SK-N-SH treated with all-trans-retinoic acid at 6 μM for 48 hours (cell line): Measurements from ENCODE around the gene SMIM5.
A peak's percentile ranks its signal among the peaks of the same experiment; 100 is the strongest.

Experiments
- ATAC-seq: fragments of 200-7000 bp; cut with Tn5 transposase; 3 replicates; pipeline ENCODE4 v1.9.1; 2020; ENCODE audit warnings: mild to moderate bottlenecking, moderate library complexity
- ARNTL ChIP-seq: fragments of 450-650 bp; formaldehyde crosslinking; IDR thresholded peaks from 2 replicates; pipeline ENCODE4 v1.5.0; 2020; ENCODE audit warnings: low read depth, mild to moderate bottlenecking, moderate library complexity, borderline replicate concordance
- CSDC2 ChIP-seq: fragments of 250-450 bp; sonication (Bioruptor Pico); IDR thresholded peaks from 2 replicates; pipeline ENCODE4 v1.5.0; 2020; ENCODE audit warnings: mild to moderate bottlenecking, moderate library complexity
- CSRNP3 ChIP-seq: fragments of 250-450 bp; sonication (Bioruptor Pico); IDR thresholded peaks from 2 replicates; pipeline ENCODE4 v1.5.1; 2021; ENCODE audit warnings: mild to moderate bottlenecking, moderate library complexity
- GLIS3 ChIP-seq: fragments of 250-450 bp; sonication (Bioruptor Pico); IDR thresholded peaks from 2 replicates; pipeline ENCODE4 v1.5.0; 2020; ENCODE audit warnings: mild to moderate bottlenecking, moderate library complexity
- ISL1 ChIP-seq: fragments of 250-450 bp; sonication (Bioruptor Pico); IDR thresholded peaks from 2 replicates; pipeline ENCODE4 v2.1.2; 2022; ENCODE audit warnings: mild to moderate bottlenecking, moderate library complexity
- OSR1 ChIP-seq: fragments of 250-450 bp; sonication (Bioruptor Pico); IDR thresholded peaks from 2 replicates; pipeline ENCODE4 v1.8.0; 2022; ENCODE audit warnings: moderate library complexity, mild to moderate bottlenecking, inconsistent platforms
- PATZ1 ChIP-seq: fragments of 250-450 bp; sonication (Bioruptor Pico); IDR thresholded peaks from 2 replicates; pipeline ENCODE4 v1.8.0; 2020; ENCODE audit warnings: mild to moderate bottlenecking, moderate library complexity, borderline replicate concordance
- POU6F1 ChIP-seq: fragments of 250-450 bp; sonication (Bioruptor Pico); IDR thresholded peaks from 2 replicates; pipeline ENCODE4 v1.8.0; 2021; ENCODE audit warnings: low read depth, mild to moderate bottlenecking, moderate library complexity, borderline replicate concordance
- PPARA ChIP-seq: fragments of 250-450 bp; sonication (Bioruptor Pico); IDR thresholded peaks from 2 replicates; pipeline ENCODE4 v1.5.0; 2020; ENCODE audit warnings: mild to moderate bottlenecking, borderline replicate concordance
- SNAI2 ChIP-seq: fragments of 250-450 bp; sonication (Bioruptor Pico); IDR thresholded peaks from 2 replicates; pipeline ENCODE4 v1.5.0; 2020; ENCODE audit warnings: mild to moderate bottlenecking, moderate library complexity
- TCF4 ChIP-seq: fragments of 250-450 bp; sonication (Bioruptor Pico); IDR thresholded peaks from 2 replicates; pipeline ENCODE4 v1.8.0; 2021; ENCODE audit warnings: mild to moderate bottlenecking, moderate library complexity, borderline replicate concordance
- TOX ChIP-seq: fragments of 250-450 bp; sonication (Bioruptor Pico); IDR thresholded peaks from 2 replicates; pipeline ENCODE4 v1.8.0; 2021; ENCODE audit warnings: mild to moderate bottlenecking, moderate library complexity, borderline replicate concordance
- ZFP3 ChIP-seq: fragments of 250-450 bp; sonication (Bioruptor Pico); IDR thresholded peaks from 2 replicates; pipeline ENCODE4 v1.5.0; 2020; ENCODE audit warnings: mild to moderate bottlenecking, moderate library complexity
- ZFP30 ChIP-seq: fragments of 450-650 bp; formaldehyde crosslinking; IDR thresholded peaks from 2 replicates; pipeline ENCODE4 v1.5.0; 2022; ENCODE audit warnings: mild to moderate bottlenecking, moderate library complexity
- ZNF565 ChIP-seq: fragments of 450-650 bp; formaldehyde crosslinking; conservative IDR thresholded peaks from 2 replicates; pipeline ENCODE4 v1.5.0; 2020; ENCODE audit warnings: low read depth, mild to moderate bottlenecking, moderate library complexity
- ZNF70 ChIP-seq: fragments of 450-650 bp; formaldehyde crosslinking; IDR thresholded peaks from 2 replicates; pipeline ENCODE4 v1.5.0; 2020; ENCODE audit warnings: mild to moderate bottlenecking, moderate library complexity
- ZNF8 ChIP-seq: fragments of 450-650 bp; formaldehyde crosslinking; IDR thresholded peaks from 2 replicates; pipeline ENCODE4 v1.5.0; 2020; ENCODE audit warnings: mild to moderate bottlenecking, moderate library complexity
- TF ChIP-seq, protein P1 (sequence below): fragments of 250-450 bp; sonication (Bioruptor Pico); IDR thresholded peaks from 2 replicates; pipeline ENCODE4 v1.5.0; 2020; ENCODE audit warnings: mild to moderate bottlenecking, moderate library complexity
- TF ChIP-seq, protein P2 (sequence below): fragments of 250-450 bp; sonication (Bioruptor Pico); IDR thresholded peaks from 2 replicates; pipeline ENCODE4 v1.5.1; 2020; ENCODE audit warnings: low read depth, mild to moderate bottlenecking, moderate library complexity

Gene SMIM5

GRCh38 chr17:75665981-75666380 is 32.7 kb downstream of the SMIM5 start:
- TF ChIP-seq SNAI2 (CRISPR knock-in tag) (no peak), ISL1 (no peak), ZNF70 (CRISPR knock-in tag) (no peak), TCF4 (CRISPR knock-in tag) (no peak)
- ATAC-seq, result no peak

DNA sequence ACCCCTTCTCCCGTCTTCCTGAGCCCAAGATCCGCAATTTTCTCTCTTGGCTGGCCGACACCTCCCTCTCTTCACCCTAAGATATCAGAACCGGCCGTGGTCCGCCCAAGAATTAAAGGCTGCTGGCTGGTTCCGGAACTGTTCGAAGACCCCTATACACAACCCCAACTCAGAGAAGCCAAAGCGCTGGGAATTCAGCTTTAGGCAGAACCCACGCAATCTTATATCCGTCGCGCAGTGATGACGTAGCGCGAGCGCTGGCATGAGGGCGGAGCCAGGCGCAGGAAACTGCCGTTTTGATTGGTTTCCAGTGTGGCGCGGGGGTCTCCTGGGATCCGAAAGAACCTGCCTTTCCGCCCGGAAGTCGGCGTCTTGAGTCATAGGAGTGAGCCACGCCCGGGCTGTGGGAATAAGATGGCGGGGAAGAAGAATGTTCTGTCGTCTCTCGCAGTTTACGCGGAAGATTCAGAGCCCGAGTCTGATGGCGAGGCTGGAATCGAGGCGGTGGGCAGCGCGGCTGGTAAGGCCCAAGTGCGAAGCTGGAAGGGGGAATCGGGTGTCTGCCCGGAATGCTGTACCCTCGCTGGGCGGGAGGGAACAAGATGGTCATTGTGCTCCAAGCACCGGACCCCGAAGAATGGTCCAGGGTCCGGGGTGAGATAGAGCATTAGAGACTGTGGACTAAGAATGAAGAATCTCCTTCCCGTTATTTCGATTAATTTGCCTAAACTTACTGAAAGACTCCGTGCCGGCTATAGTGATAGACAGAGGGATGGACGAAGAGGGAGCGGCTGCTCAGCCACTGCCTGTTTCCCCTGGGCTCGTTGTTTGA is 33.9 kb downstream of the SMIM5 start, which contains the start of the genes RECQL5 and SAP30BP:
RECQL5 (minus strand) TSS at position 196 of the 832 bp plus-strand sequence. CDS start 597 bp downstream, outside the sequence.
SAP30BP (plus strand) TSS at position 380 of the 832 bp plus-strand sequence; CDS start at position 415, 35 bp downstream.
- ATAC-seq, result peak; percentile 100
- no peak for TF ChIP-seq POU6F1 (CRISPR knock-in tag)
- no peak for TF ChIP-seq OSR1 (CRISPR knock-in tag)

DNA sequence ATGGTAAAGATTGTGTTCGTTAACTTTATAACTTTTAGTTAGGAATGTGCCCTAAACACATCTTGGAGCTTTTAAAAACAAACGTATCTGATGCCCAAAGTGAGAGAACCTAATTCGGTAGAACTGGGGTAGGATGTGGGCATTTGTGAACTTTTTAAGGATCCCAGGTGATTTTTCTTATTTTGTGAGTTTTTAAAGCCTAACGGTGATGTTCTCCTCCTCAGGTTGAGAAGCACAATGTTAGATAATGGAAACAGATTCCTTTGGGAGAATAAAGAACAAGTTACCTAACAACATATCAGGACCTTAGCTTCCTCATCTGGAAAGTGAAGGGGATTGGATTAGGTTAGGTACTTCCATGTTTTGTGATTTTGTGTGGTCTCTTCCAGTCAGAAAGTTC is 34.6 kb downstream of the SMIM5 start:
- TF ChIP-seq, protein P1, sequence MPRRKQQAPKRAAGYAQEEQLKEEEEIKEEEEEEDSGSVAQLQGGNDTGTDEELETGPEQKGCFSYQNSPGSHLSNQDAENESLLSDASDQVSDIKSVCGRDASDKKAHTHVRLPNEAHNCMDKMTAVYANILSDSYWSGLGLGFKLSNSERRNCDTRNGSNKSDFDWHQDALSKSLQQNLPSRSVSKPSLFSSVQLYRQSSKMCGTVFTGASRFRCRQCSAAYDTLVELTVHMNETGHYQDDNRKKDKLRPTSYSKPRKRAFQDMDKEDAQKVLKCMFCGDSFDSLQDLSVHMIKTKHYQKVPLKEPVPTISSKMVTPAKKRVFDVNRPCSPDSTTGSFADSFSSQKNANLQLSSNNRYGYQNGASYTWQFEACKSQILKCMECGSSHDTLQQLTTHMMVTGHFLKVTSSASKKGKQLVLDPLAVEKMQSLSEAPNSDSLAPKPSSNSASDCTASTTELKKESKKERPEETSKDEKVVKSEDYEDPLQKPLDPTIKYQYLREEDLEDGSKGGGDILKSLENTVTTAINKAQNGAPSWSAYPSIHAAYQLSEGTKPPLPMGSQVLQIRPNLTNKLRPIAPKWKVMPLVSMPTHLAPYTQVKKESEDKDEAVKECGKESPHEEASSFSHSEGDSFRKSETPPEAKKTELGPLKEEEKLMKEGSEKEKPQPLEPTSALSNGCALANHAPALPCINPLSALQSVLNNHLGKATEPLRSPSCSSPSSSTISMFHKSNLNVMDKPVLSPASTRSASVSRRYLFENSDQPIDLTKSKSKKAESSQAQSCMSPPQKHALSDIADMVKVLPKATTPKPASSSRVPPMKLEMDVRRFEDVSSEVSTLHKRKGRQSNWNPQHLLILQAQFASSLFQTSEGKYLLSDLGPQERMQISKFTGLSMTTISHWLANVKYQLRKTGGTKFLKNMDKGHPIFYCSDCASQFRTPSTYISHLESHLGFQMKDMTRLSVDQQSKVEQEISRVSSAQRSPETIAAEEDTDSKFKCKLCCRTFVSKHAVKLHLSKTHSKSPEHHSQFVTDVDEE (CRISPR knock-in tag), result no peak
- TF ChIP-seq ZNF8 (CRISPR knock-in tag) (no peak), TOX (CRISPR knock-in tag) (no peak), POU6F1 (CRISPR knock-in tag) (no peak), PATZ1 (no peak), ARNTL (CRISPR knock-in tag) (no peak), ISL1 (no peak), PPARA (no peak), TCF4 (CRISPR knock-in tag) (no peak)
- no peak for ATAC-seq

DNA sequence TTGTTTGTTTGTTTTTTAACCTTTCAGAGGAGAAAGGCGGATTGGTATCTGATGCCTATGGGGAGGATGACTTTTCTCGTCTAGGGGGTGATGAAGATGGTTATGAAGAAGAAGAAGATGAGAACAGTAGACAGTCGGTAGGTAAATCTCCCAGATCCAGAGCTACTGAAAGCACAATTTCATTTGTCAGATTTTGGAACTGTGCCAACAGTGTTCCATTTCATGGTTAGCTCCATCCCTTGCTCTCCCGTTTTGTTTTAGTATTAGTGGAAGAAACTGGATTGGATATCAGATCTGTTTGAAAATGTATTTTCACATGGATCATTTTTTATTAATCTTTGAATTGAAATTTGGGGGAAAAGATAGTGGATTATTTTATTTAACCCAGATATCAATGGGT is 35.3 kb downstream of the SMIM5 start:
- TF ChIP-seq ISL1 (no peak), GLIS3 (CRISPR knock-in tag) (no peak)
- TF ChIP-seq, protein P2, sequence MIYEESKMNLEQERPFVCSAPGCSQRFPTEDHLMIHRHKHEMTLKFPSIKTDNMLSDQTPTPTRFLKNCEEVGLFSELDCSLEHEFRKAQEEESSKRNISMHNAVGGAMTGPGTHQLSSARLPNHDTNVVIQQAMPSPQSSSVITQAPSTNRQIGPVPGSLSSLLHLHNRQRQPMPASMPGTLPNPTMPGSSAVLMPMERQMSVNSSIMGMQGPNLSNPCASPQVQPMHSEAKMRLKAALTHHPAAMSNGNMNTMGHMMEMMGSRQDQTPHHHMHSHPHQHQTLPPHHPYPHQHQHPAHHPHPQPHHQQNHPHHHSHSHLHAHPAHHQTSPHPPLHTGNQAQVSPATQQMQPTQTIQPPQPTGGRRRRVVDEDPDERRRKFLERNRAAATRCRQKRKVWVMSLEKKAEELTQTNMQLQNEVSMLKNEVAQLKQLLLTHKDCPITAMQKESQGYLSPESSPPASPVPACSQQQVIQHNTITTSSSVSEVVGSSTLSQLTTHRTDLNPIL (CRISPR knock-in tag), result no peak
- ATAC-seq, result no peak

DNA sequence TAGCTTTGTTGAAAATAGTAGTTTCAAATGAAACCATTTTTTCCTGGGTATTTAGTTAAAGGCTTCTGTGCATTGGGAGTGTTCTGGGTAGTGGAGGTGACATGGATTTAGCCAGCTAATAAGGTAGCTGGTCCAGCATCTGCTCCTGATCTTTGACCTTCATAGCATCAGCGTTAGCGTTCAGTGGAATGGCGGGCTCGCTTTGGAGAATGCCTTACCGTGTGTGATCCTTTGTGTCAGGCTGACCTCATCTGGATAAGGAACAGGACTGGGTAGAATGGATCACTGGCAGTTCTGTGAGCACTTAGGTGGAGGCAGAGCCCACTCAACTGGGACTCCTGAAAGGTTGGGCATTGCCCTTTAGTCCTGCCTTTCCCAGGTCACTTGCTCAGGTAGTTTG is 37.6 kb downstream of the SMIM5 start:
- TF ChIP-seq, protein P1 (CRISPR knock-in tag), result no peak
- TF ChIP-seq ZFP30 (CRISPR knock-in tag) (no peak), ZNF565 (CRISPR knock-in tag) (no peak), ZFP3 (CRISPR knock-in tag) (no peak), ZNF8 (CRISPR knock-in tag) (no peak), ZNF70 (CRISPR knock-in tag) (no peak), SNAI2 (CRISPR knock-in tag) (no peak), ISL1 (no peak), CSDC2 (CRISPR knock-in tag) (no peak), GLIS3 (CRISPR knock-in tag) (no peak), ARNTL (CRISPR knock-in tag) (no peak), CSRNP3 (CRISPR knock-in tag) (no peak)
- TF ChIP-seq, all 23 proteins: peak for 0
- no peak for ATAC-seq
